Epidermal melanocyte (primary cell): ENCODE measurements around the gene FRRS1.
"Not testable (repeated sequence)": the region's sequence is repeated elsewhere in the genome, so short reads cannot be mapped to it uniquely, and the experiment has no call there.

Experiments
- DNase-seq: peaks from one replicate; pipeline ENCODE4 v3.0.0; 2011; ENCODE audit warnings: low spot score; ENCODE audit not compliant: insufficient read length

The FRRS1 gene

GRCh38 chr1:99768104-99768503 is 1.7 kb upstream of the FRRS1 start:
- no peak for DNase-seq

- DNase-seq, result no peak
These were observed 1.5 kb downstream of the FRRS1 start for GRCh38 chr1:99764909-99765308.

- DNase-seq, result no peak
These were observed 2.0 kb downstream of the FRRS1 start for GRCh38 chr1:99764439-99764838.

- no peak for DNase-seq
These were observed 2.5 kb downstream of the FRRS1 start for GRCh38 chr1:99763956-99764355.

DNA sequence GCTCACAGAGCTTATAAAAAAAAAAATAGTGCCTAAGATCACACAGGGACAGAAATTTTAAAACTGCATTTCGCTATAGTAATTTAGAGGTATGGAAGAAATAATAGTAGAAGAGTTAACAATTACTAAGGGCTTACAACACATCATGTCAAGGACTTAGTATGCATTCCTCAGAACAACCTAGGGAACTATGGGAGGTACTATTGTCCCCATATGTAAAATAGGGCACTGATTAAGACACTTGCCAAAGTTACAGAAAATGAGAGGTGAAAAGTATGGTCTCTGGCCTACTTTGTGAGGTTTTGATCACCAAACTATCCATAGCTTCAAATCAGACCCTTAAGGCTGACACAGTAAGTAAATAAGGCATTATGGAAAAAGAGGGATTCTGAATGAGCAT is 4.7 kb downstream of the FRRS1 start:
- no peak for DNase-seq

GRCh38 chr1:99759518-99760160 is 6.8 kb downstream of the FRRS1 start:
- DNase-seq, result no peak

- DNase-seq, result not testable (repeated sequence)
These were observed 7.5 kb downstream of the FRRS1 start for GRCh38 chr1:99758686-99759517.

DNA sequence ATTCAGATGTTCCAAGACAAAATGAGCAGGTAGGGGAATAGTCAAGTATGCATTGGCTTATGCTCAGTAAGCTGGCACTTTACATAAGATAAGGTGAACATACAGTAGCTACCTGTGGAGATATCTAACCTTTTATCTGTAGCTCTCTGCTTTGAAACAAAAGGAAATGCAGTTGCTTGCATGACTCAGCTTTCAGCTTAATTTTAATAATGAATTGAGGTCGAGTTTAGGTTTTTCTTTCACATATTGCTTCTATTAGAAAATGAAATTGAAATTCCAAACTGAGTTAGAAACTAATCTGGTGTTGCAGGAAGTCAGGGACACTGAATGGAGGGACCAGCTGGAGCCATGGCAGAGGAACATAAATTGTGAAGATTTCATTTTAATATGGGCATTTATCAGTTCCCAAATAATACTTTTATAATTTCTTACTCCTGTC is 8.3 kb downstream of the FRRS1 start:
- no peak for DNase-seq

DNA sequence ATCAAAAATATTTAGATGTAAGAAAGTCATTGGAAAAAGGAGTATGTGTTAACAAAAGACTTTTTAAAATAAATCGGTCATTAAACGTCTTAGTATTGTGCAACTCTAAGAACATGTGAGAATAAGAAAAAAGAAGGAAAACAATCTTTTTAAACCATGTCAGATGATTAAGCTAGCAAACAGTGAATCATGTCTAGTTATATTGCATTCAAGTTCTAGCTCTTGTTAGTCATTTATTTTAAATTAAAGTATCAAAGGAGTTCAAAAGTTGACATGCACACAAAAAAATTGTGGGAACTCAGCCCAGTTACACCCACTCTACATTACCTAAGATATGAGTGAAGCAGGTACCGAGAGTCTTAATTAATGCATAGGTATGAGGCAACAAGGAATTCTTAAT is 9.8 kb downstream of the FRRS1 start:
- DNase-seq, result no peak

DNA sequence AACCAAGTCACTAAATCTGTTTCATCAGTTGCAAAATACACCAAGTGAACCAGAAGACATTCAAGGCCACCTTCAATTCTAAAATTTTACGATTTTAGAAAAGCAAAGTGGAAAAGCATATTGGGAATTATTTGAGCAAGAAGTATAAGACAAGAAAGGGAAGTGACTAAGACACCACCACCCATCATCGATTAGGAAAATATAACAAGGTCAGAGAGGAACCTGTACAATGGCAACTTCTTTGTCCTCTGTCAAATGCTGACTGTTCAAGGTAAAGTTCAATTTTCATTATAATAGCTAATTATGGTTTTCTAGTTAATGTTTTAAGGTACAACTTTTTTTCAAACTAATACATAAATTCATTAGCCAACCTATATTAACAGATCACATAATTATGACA is 10.8 kb downstream of the FRRS1 start:
- no peak for DNase-seq

DNA sequence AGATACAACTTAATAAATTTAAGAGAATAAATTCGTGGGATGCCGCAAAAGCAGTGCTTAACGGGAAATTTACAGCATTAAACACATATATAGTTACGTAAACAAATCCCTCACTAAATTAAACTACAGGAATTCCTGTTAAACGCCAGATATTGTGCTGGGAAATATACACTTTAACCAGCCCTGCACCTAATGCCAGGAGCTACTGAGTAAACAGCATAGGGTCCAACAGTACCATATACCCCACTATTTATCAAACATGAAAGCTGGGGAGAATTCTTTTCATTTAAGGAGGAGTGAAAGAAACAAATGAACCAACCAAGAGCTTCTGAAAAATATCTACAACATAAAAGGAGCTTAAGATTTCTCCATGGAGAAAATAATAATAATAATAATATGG is 11.7 kb downstream of the FRRS1 start:
- DNase-seq, result no peak

DNA sequence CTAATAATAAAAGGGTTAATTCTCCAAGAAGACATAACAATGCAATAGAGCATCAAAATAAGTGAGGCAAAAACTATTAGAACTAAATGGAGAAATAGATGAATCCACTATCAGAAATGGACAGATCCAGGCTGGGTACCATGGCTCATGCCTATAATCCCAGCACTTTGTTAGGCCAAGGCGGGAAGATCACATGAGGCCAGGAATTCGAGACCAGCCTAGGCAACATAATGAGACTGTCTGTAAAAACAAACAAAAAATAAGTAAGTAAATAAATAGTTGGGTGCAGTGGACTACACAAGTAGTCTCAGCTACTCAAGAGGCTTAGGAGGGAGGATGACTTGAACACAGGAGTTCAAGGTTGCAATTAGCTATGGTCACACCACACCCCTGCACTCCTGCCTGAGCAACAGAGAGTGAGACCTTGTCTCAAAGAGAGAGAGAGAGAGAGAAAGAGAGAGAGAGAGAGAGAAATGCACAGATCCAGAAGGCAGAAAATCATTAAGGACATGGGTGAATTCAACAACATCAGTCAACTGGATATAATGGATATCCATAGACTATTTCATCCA is 12.3 kb downstream of the FRRS1 start:
- DNase-seq, result no peak

DNA sequence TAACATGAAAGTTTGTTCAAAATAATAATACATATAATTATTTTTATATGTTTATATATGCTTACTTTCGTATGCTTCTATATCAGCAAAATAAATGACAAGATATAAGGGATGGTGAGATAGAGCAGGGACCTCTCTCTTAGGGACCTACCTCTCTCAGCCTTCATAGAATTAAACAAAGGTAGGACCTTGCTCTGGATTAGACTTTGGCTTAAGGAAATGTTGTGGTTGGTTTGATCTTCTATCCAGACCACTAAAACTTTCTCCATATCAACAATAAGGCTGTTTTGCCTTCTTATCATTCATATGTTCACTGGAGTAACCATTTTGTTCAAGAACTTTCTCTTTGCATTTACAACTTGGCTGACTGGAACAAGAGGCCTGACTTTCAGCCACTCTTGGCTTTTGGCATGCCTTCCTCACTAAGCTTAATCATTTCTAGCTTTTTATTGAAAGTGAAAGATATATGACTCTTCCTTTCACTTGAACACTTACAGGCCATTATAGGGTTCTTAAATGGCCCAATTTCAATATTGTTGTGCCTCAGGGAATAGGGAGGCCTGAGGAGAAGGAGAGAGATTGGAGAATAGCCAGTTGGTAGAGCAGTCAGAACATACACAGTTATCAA is 14.4 kb downstream of the FRRS1 start:
- no peak for DNase-seq

GRCh38 chr1:99749504-99750347 is 16.7 kb downstream of the FRRS1 start:
- no peak for DNase-seq

DNA sequence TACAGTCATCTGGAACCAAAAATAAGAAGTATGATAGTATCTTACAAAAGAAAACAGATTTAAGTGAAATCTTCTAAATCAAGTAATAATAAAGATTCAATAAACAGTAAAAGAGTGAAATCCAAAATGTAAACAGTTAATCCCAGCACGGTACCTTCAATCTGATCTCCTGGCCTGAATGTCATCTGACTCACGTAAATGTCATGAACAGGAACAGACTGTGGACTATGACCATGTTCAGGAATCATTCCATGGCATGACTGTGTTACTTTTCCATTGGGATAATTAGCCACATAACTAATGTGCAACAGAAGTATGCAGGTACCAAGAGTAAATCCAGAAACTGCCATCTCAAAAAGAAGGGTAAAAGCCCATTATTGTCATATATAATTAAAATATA is 18.0 kb downstream of the FRRS1 start:
- DNase-seq, result no peak

DNA sequence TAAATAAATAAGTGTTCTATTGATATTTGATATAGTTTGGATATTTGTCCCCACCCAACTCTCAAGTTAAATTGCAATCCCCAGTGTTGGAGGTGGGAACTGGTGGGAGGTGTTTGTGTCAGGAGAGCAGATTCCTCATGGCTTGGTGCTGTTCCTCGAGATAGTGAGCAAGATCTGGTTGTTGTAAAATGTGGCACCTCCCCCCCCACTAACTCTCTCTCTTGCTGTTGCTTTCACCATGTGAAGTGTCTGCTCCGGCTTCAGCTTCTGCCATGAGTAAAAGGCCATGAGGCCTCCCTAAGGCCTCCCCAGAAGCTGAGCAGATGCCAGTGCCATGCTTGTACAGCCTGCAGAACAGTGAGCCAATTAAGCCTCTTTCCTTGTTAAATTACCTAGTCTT is 20.8 kb downstream of the FRRS1 start:
- DNase-seq, result no peak

DNA sequence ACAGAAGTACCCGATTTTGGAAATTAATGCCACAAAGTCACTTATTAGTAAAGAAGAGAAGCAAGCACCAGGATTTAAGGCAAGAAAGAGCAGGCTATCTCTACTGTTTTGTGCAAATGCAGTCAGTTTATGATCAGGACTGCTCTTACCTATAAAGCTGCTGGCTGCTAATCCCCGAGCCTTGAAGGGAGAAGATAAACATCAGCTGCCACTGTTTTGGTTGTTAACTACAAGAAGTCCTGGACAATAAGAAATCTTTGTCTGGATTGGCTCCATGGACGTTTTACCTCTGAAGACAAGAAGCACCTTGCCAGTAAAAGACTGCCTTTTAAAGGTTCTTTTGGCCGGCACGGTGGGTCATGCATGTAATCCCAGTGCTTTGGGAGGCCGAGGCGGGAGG is 21.4 kb downstream of the FRRS1 start:
- no peak for DNase-seq

- DNase-seq, result no peak
These were observed 26.3 kb downstream of the FRRS1 start for GRCh38 chr1:99740141-99740540.

- no peak for DNase-seq
These were observed 27.5 kb downstream of the FRRS1 start for GRCh38 chr1:99738858-99739465.

DNA sequence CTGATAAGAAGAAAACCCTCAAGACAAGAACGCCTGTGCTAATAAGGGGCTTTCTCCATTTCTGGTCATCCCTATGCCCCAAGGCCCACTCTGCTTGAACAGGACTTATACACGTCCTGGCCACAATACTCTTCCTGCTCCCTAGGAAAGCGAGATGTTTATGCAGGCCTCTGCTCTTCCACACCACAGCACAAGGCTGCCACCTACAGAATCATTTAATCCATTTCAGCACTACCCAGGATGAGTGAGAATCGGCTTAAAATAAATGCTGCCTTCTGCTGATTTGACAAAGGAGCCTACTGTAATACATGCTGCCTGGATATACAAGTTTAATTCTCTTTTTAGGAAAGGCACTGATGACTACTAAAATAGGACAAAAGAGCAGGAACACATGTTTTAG is 29.4 kb downstream of the FRRS1 start:
- peak; percentile 46 for DNase-seq

DNA sequence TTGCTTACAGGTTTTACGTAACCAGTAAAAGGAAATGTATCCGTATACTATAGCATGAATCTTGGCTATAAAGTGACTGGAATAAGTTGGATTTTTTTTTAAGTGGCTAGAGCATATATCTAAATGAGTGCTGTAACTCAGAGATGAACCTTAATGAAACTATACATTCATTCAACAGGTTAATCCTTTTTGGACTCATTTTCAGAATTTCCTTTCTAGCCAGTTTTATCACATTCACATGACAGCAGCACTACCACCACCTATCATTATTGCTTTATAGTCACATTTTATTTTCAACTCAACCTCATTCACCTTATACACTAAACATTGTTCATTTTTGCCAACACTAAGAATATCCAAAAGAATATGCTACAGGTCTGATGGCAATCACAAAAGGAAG is 30.6 kb downstream of the FRRS1 start:
- no peak for DNase-seq
